Osteoblast (primary cell): ENCODE measurements around the gene GAREM1. TPM values are rescaled to one million over a fixed set of nuclear protein-coding genes. Genes with fewer than 3 reads are reported as not detected.
A peak's percentile ranks its signal among the peaks of the same experiment; 100 is the strongest.

Experiments
- DNase-seq: peaks from one replicate; pipeline ENCODE4 v3.0.0; 2011; ENCODE audit warnings: low spot score, mixed read lengths; ENCODE audit not compliant: insufficient read length; ENCODE audit errors: missing footprints
- H2AFZ ChIP-seq: 2 replicates; pipeline ENCODE4 v1.6.0; 2011; ENCODE audit warnings: mild to moderate bottlenecking, low read length
- H3K27ac ChIP-seq: 2 replicates; pipeline ENCODE4 v1.5.1; 2011; ENCODE audit warnings: mild to moderate bottlenecking, low read depth, low read length, moderate library complexity
- H3K27me3 ChIP-seq: 2 replicates; pipeline ENCODE4 v1.6.0; 2012; ENCODE audit warnings: mild to moderate bottlenecking, control low read depth, inconsistent platforms, low read length, moderate library complexity; ENCODE audit not compliant: insufficient read depth
- H3K36me3 ChIP-seq: 2 replicates; pipeline ENCODE4 v1.5.1; 2011; ENCODE audit warnings: mild to moderate bottlenecking, low read length, control low read depth, moderate library complexity; ENCODE audit not compliant: insufficient read depth
- H3K4me1 ChIP-seq: 2 replicates; pipeline ENCODE4 v1.5.1; 2011; ENCODE audit warnings: mild to moderate bottlenecking, low read length, control low read depth, moderate library complexity; ENCODE audit not compliant: insufficient read depth
- H3K4me2 ChIP-seq: 2 replicates; pipeline ENCODE4 v1.6.0; 2011; ENCODE audit warnings: mild to moderate bottlenecking, low read length; ENCODE audit not compliant: insufficient read depth
- H3K4me3 ChIP-seq: fragments of 200-600 bp; sonication (generic); 3 replicates; pipeline ENCODE4 v1.5.1; 2012; ENCODE audit warnings: mild to moderate bottlenecking, low read length, inconsistent platforms; ENCODE audit not compliant: insufficient read depth
- H3K79me2 ChIP-seq: 2 replicates; pipeline ENCODE4 v1.6.0; 2012; ENCODE audit warnings: mild to moderate bottlenecking, low read length, control low read depth, inconsistent platforms; ENCODE audit not compliant: insufficient read depth
- H3K9me3 ChIP-seq: 2 replicates; pipeline ENCODE4 v1.5.1; 2011; ENCODE audit warnings: low read depth, low read length, control low read depth
- H4K20me1 ChIP-seq: 2 replicates; pipeline ENCODE4 v1.6.0; 2012; ENCODE audit warnings: mild to moderate bottlenecking, low read length, control low read depth; ENCODE audit not compliant: insufficient read depth
- total RNA-seq: library from RNA; depleted of rRNA; stranded (reverse); fragments of >200 nt; gene quantifications from 2 replicates; pipeline ENCODE4 v1.2.3, GENCODE V29; 2012
- TF ChIP-seq, protein P1 (sequence below): IDR thresholded peaks from 2 replicates; pipeline ENCODE4 v1.5.1; 2011; ENCODE audit warnings: mild to moderate bottlenecking, low read depth, low read length, moderate library complexity; ENCODE audit errors: extremely low read depth

Gene GAREM1
- total RNA-seq, 1 donor, result 3.6 TPM

DNA sequence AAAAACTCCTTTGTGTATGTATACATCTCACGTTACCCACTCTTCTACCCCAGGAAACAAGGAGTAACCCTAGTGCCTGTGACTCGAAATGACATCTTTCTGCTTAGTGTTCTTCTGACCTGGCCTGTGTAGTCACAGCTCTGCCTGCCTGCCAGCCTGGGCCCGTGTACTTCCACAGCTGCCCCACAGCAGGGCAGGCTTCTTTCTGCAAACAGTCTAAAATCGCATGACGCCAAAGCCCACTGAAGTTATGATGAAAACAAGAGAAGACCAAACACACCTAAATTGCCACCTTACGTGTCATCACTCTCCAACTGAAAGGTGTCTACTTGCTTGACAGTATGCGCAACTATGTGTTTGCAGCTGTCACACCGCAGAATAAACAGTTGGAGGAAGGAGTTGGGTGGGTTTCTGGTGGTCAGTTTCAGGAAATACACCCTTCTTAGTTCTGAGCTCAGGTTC is 1.5 kb downstream of the GAREM1 start:
- peaks cover 10% of the 10 kb centered on the region for H3K27me3 ChIP-seq
- H2AFZ ChIP-seq, result peak overlapping the region; percentile 56
- H3K4me1 ChIP-seq, result peaks cover 11% of the 10 kb centered on the region
- no peaks in the 10 kb centered on the region for H3K36me3 ChIP-seq
- H3K4me2 ChIP-seq, result peak overlapping the region; percentile 90
- no peak overlapping the region for H3K27ac ChIP-seq
- H3K79me2 ChIP-seq, result no peaks in the 10 kb centered on the region
- peak overlapping the region; percentile 74 for H3K4me3 ChIP-seq
- no peaks in the 10 kb centered on the region for H3K9me3 ChIP-seq
- DNase-seq, result peak; percentile 88
- TF ChIP-seq, protein P1, sequence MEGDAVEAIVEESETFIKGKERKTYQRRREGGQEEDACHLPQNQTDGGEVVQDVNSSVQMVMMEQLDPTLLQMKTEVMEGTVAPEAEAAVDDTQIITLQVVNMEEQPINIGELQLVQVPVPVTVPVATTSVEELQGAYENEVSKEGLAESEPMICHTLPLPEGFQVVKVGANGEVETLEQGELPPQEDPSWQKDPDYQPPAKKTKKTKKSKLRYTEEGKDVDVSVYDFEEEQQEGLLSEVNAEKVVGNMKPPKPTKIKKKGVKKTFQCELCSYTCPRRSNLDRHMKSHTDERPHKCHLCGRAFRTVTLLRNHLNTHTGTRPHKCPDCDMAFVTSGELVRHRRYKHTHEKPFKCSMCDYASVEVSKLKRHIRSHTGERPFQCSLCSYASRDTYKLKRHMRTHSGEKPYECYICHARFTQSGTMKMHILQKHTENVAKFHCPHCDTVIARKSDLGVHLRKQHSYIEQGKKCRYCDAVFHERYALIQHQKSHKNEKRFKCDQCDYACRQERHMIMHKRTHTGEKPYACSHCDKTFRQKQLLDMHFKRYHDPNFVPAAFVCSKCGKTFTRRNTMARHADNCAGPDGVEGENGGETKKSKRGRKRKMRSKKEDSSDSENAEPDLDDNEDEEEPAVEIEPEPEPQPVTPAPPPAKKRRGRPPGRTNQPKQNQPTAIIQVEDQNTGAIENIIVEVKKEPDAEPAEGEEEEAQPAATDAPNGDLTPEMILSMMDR, result peak; percentile 13
- no peaks in the 10 kb centered on the region for H4K20me1 ChIP-seq

DNA sequence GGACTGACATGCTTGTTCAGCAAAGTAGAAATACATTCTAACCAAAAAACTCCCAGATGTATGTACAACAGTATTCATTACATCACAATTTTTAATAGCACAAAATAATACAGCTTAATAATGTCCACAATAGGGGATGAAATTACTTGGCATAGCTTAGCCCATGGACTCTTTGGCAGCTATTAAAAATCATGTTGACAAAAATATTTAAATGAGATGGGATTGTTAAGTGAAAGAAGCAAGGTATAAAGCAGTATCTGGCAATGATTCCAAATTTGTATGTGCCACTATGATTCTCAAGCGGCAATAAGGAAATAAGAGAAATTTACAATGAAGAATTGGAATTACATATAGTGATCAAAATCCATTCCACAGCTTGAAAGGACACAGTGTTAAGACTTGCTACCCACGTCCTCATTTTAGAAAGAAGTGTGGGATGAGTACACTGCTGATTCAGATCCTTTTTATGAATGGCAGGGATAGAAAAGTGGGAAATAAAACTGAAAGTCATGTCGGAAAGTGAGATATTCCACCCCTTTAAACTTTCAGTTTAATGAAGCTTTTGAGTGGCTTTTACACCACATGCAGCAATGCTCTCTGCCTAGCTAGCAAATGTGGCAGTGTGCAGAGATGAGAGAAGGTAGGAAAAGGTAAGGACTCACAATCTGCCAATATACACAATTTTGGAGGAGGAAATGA is 2.4 kb downstream of the GAREM1 start:
- H2AFZ ChIP-seq, result peak overlapping the region; percentile 4
- H3K27ac ChIP-seq, result no peak overlapping the region
- peak overlapping the region; percentile 57 for H3K4me3 ChIP-seq
- peaks cover 11% of the 10 kb centered on the region for H3K4me1 ChIP-seq
- H3K79me2 ChIP-seq, result no peaks in the 10 kb centered on the region
- no peaks in the 10 kb centered on the region for H3K9me3 ChIP-seq
- DNase-seq, result peak; percentile 63
- peaks cover 7% of the 10 kb centered on the region for H3K27me3 ChIP-seq
- peak overlapping the region; percentile 68 for H3K4me2 ChIP-seq
- TF ChIP-seq, protein P1, result no peak
- H4K20me1 ChIP-seq, result no peaks in the 10 kb centered on the region
- no peaks in the 10 kb centered on the region for H3K36me3 ChIP-seq

DNA sequence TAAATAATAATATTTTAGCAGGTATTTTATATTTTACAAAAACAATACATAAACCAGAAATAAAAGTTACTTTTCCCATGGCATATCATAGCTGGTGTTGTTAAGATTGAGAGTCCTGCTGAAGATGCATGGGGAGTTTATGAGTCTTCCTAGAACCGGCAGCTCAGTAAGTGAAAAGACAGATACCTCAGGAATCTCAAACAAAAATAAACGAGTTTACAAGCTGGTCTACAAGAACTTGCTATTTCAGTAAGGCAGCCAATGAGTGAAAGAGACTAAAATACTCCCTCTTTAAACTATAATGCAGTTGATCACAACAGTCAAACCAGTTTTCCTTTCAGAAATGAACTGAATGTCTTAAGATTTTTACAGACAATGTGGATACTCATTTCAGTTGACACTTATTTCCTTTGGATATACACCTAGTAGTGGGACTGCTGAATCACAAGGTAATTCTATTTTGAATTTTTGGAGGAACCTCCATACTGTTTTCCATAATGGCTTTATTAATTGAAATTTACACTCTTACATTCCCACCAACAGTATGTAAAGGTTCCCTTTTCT is 8.9 kb downstream of the GAREM1 start:
- Histone ChIP-seq H3K4me1 (no peaks in the 10 kb centered on the region), H4K20me1 (no peaks in the 10 kb centered on the region)

More for the DNA sequence above, 8.9 kb downstream of the GAREM1 start:
- Histone ChIP-seq H3K27me3 (no peaks in the 10 kb centered on the region), H3K36me3 (no peaks in the 10 kb centered on the region), H3K4me2 (no peak overlapping the region), H3K9me3 (no peaks in the 10 kb centered on the region), H3K27ac (no peak overlapping the region), H2AFZ (no peak overlapping the region), H3K4me3 (no peak overlapping the region), H3K79me2 (no peaks in the 10 kb centered on the region)
- TF ChIP-seq, protein P1, result no peak
- DNase-seq, result no peak
